ENCODE results near the gene HNRNPA3.
A peak's percentile ranks its signal among the peaks of the same experiment; 100 is the strongest.
"Not testable (repeated sequence)": the region's sequence is repeated elsewhere in the genome, so short reads cannot be mapped to it uniquely, and the experiment has no call there.

Gene HNRNPA3

GRCh38 chr2:177188482-177189469, 23.8 kb upstream of the HNRNPA3 start:
- DNase-seq (ENCODE audit: low read depth in 2 of 2), result no peak

GRCh38 chr2:177190941-177191340, 21.7 kb upstream of the HNRNPA3 start:
- no peak for DNase-seq (ENCODE audit: low read depth in 2 of 2)

GRCh38 chr2:177192788-177193187, 19.8 kb upstream of the HNRNPA3 start:
- no peak for DNase-seq (ENCODE audit: low read depth in 2 of 2)

GRCh38 chr2:177193240-177193639, 19.4 kb upstream of the HNRNPA3 start:
- no peak for DNase-seq (ENCODE audit: low read depth in 2 of 2)

GRCh38 chr2:177195194-177195593, 17.4 kb upstream of the HNRNPA3 start:
- no peak for DNase-seq (ENCODE audit: low read depth in 2 of 2)

GRCh38 chr2:177200419-177200818, 12.2 kb upstream of the HNRNPA3 start:
- DNase-seq (ENCODE audit: low read depth in 2 of 2), result not testable (repeated sequence)

GRCh38 chr2:177201919-177202346, 10.7 kb upstream of the HNRNPA3 start:
- no peak for DNase-seq (ENCODE audit: low read depth in 2 of 2)

GRCh38 chr2:177204417-177204816, 8.2 kb upstream of the HNRNPA3 start:
- DNase-seq (ENCODE audit: low read depth in 2 of 2), result no peak

- no peak for DNase-seq (ENCODE audit: low read depth in 2 of 2)
Measured at GRCh38 chr2:177207101-177207500, 5.5 kb upstream of the HNRNPA3 start.

GRCh38 chr2:177211169-177211568, 1.4 kb upstream of the HNRNPA3 start:
- DNase-seq (ENCODE audit: low read depth in 2 of 2), result no peak

GRCh38 chr2:177211576-177212105, 953 bp upstream of the HNRNPA3 start:
- no peak for DNase-seq (ENCODE audit: low read depth in 2 of 2)

- peak; percentile 73 to 88 for DNase-seq (ENCODE audit: low read depth in 2 of 2)
Measured at GRCh38 chr2:177212891-177213856, 580 bp downstream of the HNRNPA3 start.

GRCh38 chr2:177217247-177217843, 4.8 kb downstream of the HNRNPA3 start:
- no peak for DNase-seq (ENCODE audit: low read depth in 2 of 2)

- DNase-seq (ENCODE audit: low read depth in 2 of 2), result not testable (repeated sequence)
Measured at GRCh38 chr2:177219787-177220186, 7.2 kb downstream of the HNRNPA3 start.

GRCh38 chr2:177221534-177221933, 8.9 kb downstream of the HNRNPA3 start:
- no peak for DNase-seq (ENCODE audit: low read depth in 2 of 2)

- DNase-seq (ENCODE audit: low read depth in 2 of 2), result no peak
Measured at GRCh38 chr2:177221970-177222369, 9.4 kb downstream of the HNRNPA3 start.

GRCh38 chr2:177223436-177223835, 10.8 kb downstream of the HNRNPA3 start:
- not testable (repeated sequence) for DNase-seq (ENCODE audit: low read depth in 2 of 2)

GRCh38 chr2:177225965-177226360, 13.4 kb downstream of the HNRNPA3 start:
- DNase-seq (ENCODE audit: low read depth in 2 of 2), result no peak

GRCh38 chr2:177229442-177230242, 17.0 kb downstream of the HNRNPA3 start:
- DNase-seq (ENCODE audit: low read depth in 2 of 2), result no peak

GRCh38 chr2:177231270-177231669, 18.7 kb downstream of the HNRNPA3 start:
- DNase-seq (ENCODE audit: low read depth in 2 of 2), result no peak

Measured in stimulated activated CD4-positive, alpha-beta T cell treated with anti-CD3 and anti-CD28 coated beads, Interleukin-1b, Interleukin-23, amount 100 ng/mL, for 1 hour (primary cell).